Activated CD4-positive, alpha-beta T cell treated with anti-CD3 and anti-CD28 coated beads for 4 hours (primary cell): ENCODE data around the gene STK11IP.

Experiments
- DNase-seq, 2 donors: peaks; one replicate each; pipeline ENCODE4 v3.0.0-alpha.2; 2020

STK11IP gene

DNA sequence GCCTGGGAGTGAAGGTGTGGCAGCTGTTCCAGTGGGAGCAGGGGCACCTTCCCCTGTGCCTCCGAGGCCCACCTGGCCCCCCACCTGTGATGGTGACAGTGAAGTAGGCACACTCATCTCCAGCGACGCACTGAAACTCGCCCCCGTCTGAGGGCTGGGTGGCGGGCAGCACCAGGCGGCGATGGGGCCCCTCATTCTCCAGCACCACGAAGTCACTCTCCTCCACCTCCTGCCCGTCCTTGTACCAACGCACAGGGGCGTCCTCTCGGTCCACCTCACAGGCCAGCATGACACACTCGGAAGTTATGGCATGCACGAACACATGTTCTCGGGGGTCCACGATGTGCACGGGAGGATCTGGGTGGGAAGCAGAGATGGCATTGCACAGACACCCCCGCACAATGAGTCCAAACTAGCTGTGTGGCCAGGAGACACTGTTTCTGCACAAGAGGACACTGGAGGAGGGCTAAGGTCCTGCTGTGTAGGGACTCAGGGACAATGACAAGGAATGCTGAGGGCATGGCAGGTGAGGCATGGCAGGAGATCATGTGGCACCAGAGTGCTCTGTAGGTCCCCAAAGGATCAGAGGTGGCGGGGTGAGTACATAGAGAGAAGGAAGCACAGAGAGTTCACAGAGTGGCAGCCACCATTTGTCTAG is 34.3 kb upstream of the STK11IP start:
- no peak for DNase-seq

GRCh38 chr2:219565130-219566080 is 32.3 kb upstream of the STK11IP start:
- DNase-seq = no peak

GRCh38 chr2:219566640-219567039 is 31.0 kb upstream of the STK11IP start:
- no peak for DNase-seq

GRCh38 chr2:219567131-219567530 is 30.5 kb upstream of the STK11IP start:
- DNase-seq = no peak

GRCh38 chr2:219567791-219568361 is 29.8 kb upstream of the STK11IP start:
- no peak for DNase-seq

DNA sequence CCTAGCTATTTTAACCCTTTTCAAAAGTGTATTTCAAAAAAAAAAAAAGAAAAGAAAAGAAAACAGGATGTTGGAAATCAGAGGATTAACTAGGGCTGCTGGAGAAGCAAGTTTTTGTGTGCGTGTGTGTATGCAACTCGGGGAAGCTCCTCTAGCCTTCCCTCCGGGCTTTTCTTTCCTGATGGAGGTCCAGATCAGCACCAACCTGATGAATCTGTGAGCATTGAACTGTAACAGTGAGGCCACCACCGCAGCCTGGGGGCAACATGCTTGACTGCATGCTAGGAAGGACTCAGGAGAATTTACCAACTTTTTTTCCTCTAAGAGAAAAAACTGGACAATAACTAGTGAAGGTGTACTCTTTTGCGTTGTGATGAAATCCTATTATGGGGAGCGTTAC is 28.6 kb upstream of the STK11IP start:
- DNase-seq = no peak

DNA sequence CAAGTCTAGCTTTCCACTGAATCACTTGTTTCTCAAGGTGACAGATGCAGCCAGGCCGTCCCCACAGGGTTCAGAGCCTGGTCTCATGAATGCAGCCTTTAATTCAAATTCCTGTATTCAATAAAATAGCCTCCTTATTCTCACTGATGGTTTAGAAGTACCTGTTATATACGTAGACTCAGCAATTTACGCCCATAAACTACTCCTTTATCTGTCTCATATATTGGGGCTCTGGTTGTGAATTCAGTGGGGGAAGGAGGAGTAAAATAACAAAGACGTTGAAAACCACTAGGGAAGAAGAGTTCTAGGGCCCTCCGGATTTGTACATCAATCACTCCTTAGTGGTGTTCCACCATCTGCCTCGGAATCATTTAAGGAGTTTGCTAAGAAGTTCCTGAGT is 28.0 kb upstream of the STK11IP start:
- no peak for DNase-seq

GRCh38 chr2:219570194-219570923 is 27.3 kb upstream of the STK11IP start:
- DNase-seq = no peak

DNA sequence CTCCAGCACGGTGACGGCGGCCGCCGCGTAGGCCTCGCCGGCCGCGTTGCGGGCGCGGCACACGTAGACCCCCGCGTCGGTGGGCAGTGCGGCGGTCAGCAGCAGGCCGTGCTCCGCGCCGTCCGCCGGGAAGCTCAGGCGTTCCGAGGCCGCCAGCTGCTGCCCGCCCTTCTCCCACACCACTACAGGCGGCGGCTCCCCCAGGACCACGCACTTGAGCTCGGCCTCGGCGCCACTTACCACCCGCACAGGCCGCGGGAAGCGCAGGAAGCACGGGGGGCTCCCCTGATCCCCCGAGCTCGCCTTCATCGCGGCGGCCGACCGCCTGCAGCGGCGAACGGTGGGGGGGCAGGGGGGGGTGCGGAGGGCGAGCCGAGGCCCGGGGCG is 26.7 kb upstream of the STK11IP start:
- DNase-seq = no peak

- DNase-seq = no peak
Observed at GRCh38 chr2:219571311-219572236, 26.1 kb upstream of the STK11IP start, which contains the start of gene OBSL1. OBSL1 (minus strand) TSS chr2:219571539; CDS start chr2:219571232, 307 bp downstream.

DNA sequence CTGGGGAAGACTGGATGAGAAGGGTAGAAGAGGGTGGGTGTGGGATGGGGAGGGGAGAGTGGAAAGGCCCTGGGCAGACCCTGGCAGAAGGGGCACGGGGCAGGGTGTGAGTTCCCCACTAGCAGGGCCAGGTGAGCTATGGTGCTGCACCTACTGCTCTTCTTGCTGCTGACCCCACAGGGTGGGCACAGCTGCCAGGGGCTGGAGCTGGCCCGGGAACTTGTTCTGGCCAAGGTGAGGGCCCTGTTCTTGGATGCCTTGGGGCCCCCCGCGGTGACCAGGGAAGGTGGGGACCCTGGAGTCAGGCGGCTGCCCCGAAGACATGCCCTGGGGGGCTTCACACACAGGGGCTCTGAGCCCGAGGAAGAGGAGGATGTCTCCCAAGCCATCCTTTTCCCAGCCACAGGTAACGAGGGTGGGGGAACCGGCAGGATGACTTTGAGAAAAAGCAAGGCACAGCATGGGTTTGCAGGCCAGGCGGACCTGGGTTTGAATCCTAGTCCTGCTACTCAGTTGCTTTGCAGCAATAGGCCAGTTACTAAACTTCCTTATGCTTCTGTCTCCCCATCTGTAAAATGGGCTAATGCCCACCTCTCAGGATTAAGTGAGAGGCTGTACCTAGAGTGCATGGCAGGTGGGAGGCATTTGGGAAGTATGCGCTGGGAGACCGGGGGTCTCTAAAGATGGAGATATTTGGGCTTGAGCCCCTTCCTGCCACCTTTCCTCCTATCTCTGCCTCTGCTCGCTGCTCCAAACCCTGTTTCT is 25.2 kb upstream of the STK11IP start, which contains the start of gene INHA:
TSS of gene INHA (plus strand) at position 74 of the 765 bp plus-strand sequence. CDS start at position 139, 65 bp downstream.
- no peak for DNase-seq

DNA sequence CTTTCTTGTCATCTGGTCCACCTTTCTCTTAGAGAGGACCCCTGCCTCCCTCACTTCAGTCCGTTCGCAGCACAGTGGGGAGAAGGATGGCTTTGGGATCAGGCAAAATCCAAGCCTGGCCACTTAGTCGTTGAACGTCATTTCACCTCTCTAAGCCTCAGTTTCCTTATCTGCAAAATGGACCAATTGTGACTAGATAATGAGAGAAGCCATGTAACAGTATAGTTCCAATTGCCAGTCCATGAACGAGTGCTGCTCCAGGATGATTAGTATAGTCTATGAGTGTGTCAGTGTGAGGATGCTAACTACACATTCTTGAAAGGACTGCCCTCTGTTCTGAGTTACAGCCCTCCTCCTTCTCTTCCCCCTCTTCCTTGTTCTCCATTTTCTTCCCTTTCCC is 24.5 kb upstream of the STK11IP start:
- DNase-seq = no peak

- no peak for DNase-seq
Observed at GRCh38 chr2:219574484-219575311, 23.0 kb upstream of the STK11IP start.

- no peak for DNase-seq
Observed at GRCh38 chr2:219575566-219576504, 21.8 kb upstream of the STK11IP start.

DNA sequence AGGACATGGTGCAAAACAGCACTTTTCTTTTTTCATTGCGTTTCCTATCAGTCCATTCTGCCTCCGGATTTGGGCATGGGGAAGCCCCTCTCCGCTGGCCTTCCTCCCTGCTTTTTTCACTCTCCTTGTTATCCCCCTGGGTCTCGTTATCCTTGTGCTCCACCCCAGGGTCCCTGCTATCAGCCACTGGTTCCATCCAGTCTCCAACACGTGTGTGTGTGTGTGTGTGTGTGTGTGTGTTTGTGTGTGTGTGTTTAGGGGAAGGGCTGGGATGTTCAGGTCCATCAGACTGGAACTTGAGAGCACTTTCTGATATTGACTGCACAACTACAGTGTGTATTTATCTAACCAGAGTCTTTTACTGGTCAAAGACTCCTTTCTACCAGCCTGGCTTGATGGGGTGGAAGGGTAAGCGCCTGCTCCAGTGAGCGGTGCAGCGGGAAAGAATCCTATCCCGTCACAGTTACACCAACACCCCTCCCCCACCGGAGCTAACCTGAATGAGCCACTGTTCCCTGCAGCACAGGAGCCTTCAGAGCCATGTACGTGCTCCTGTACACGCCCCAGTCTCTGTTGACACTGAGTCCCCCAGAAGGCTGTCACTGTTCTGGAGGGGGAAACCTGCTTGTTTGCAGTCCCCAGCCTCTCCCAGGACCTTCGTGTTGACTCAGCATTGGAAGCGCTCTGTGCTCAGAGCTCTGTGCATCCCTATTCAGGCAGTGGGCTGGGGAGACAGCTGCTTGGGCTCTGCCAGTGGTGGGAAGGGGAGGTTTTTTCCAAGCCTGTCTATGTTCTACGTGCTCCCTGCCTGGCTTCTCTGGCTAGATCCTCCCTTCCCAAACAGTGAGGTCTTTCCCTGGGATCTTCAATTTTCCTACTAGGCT is 20.9 kb upstream of the STK11IP start:
- no peak for DNase-seq

DNA sequence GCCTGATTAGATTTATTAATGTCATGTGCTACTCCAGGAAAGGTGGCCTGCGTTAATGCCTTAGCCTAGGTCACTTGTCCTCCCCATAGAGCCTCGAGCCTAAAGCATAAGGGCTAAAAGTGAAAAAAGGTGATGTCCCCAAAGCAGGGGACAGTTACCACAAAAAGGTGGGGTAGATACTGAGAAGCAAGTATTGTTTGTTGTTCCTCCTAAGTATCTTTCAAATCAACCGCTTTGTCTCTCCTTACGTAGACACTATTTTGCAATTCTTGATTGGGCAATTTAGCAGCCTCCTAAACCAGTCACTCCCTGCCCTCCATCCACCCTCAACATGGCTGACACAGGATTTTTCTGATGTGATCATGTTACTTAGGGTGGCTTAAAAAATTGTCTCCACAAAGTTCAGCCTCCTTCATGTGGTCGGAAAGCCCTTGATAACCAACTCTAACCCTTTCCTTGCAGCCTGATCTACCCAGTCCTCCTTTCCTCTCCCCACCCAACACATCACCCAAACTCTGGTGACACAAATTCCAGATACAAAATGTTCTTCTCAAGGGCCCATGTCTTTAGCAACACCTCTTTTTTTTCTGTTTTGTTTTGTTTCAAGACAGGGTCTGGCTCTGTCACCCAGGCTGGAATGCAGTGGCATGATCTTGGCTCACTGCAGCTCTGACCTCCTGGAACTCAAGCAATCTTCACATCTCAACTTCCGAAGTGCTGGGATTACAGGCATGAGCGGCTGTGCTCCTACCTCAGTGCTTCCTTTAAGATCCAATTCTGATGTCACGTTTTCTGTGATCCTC is 18.6 kb upstream of the STK11IP start:
- no peak for DNase-seq

- no peak for DNase-seq
Observed at GRCh38 chr2:219581346-219581745, 16.3 kb upstream of the STK11IP start.
